SK-N-MC (cell line): ENCODE data around the gene SYPL2.

Source experiments
- DNase-seq: peaks from one replicate; pipeline ENCODE4 v3.0.0-alpha.2; 2011; ENCODE audit warnings: low read depth, low spot score
- H3K27ac ChIP-seq: fragments of 200-600 bp; sonication (generic); 2 replicates; pipeline ENCODE4 v1.5.1; 2016; ENCODE audit warnings: mixed run types
- H3K36me3 ChIP-seq: fragments of 200-600 bp; sonication (generic); 2 replicates; pipeline ENCODE4 v1.6.1; 2017; ENCODE audit warnings: antibody characterized with exemption, low read length, mixed read lengths; ENCODE audit not compliant: insufficient read depth
- H3K4me3 ChIP-seq: fragments of 200-600 bp; sonication (generic); 2 replicates; pipeline ENCODE4 v1.5.1; 2016
- H3K9ac ChIP-seq: fragments of 200-600 bp; sonication (generic); 2 replicates; pipeline ENCODE4 v1.8.0; 2017; ENCODE audit warnings: mixed run types, mixed read lengths; ENCODE audit not compliant: insufficient read length
- H3K9me3 ChIP-seq: fragments of 200-600 bp; sonication (generic); 2 replicates; pipeline ENCODE4 v1.6.1; 2017; ENCODE audit warnings: low read depth, mild to moderate bottlenecking, antibody characterized with exemption, low read length, moderate library complexity, mixed read lengths
- EZH2 ChIP-seq: fragments of 200-600 bp; sonication (generic); IDR thresholded peaks from one replicate; pipeline ENCODE4 v1.6.1; 2017; ENCODE audit warnings: antibody characterized with exemption
- FOXP2 ChIP-seq: optimal IDR thresholded peaks from 2 replicates; pipeline ENCODE3; 2011; ENCODE audit warnings: mild to moderate bottlenecking, moderate library complexity; ENCODE audit not compliant: insufficient read depth; ENCODE audit errors: extremely low read length, control extremely low read depth
- POLR2AphosphoS5 ChIP-seq: IDR thresholded peaks from 2 replicates; pipeline ENCODE4 v1.6.1; 2012; ENCODE audit warnings: mild to moderate bottlenecking, low read depth, low read length, borderline replicate concordance

Gene SYPL2

GRCh38 chr1:109509176-109510134 lies 43.1 kb downstream of the SYPL2 start, which contains the start of gene AMIGO1:
TSS of gene AMIGO1 (minus strand) at chr1:109509727. CDS start at chr1:109508912, 815 bp downstream.
- H3K27ac ChIP-seq = no peak within 1 kb of the TSS
- DNase-seq = no peak
- no peak for TF ChIP-seq FOXP2
- no peak for TF ChIP-seq POLR2AphosphoS5
- no peak for TF ChIP-seq EZH2
- peak within 1 kb of the TSS; percentile 80 for H3K4me3 ChIP-seq
- H3K9ac ChIP-seq = peak within 1 kb of the TSS; percentile 69
- no peaks in the 10 kb centered on the region for H3K9me3 ChIP-seq
- H3K36me3 ChIP-seq = no peaks in the 10 kb centered on the region

GRCh38 chr1:109513110-109513710 lies 46.9 kb downstream of the SYPL2 start:
- DNase-seq = no peak
- H3K27ac ChIP-seq = no peak overlapping the region
- H3K36me3 ChIP-seq = no peaks in the 10 kb centered on the region
- no peaks in the 10 kb centered on the region for H3K9me3 ChIP-seq
- no peak for TF ChIP-seq FOXP2
- no peak for TF ChIP-seq POLR2AphosphoS5
- no peak for TF ChIP-seq EZH2
- H3K9ac ChIP-seq = no peak overlapping the region
- no peak overlapping the region for H3K4me3 ChIP-seq

DNA sequence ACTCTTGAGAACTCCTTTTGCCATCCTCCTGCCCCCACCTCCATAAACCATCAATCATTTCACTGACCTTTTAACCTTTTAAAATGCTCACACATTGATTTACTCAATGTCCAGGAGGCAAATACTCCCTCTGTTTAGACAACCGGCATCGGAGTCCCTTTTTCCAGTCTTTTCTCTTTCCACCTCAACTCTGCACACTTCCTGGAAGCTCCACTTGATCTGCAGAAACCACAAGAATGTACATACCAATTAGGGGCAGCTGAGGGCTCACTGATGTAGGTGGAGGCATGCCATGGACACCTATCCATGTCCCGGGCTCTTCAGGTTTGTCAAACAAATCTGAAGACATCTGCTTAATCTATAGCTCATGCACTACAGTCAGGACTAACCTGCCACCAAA lies 48.5 kb downstream of the SYPL2 start:
- H3K9ac ChIP-seq = no peak overlapping the region
- H3K4me3 ChIP-seq = no peak overlapping the region
- no peak for DNase-seq
- H3K36me3 ChIP-seq = no peaks in the 10 kb centered on the region
- no peak overlapping the region for H3K27ac ChIP-seq
- no peak for TF ChIP-seq POLR2AphosphoS5
- H3K9me3 ChIP-seq = no peaks in the 10 kb centered on the region

- H3K27ac ChIP-seq = peak overlapping the region; percentile 82
- TF ChIP-seq FOXP2 (no peak), POLR2AphosphoS5 (no peak), EZH2 (no peak)
- no peaks in the 10 kb centered on the region for H3K36me3 ChIP-seq
- no peaks in the 10 kb centered on the region for H3K9me3 ChIP-seq
- peak overlapping the region; percentile 60 for H3K4me3 ChIP-seq
- no peak overlapping the region for H3K9ac ChIP-seq
- DNase-seq = peak; percentile 85
These were observed 50.5 kb downstream of the SYPL2 start for GRCh38 chr1:109516872-109517271.

DNA sequence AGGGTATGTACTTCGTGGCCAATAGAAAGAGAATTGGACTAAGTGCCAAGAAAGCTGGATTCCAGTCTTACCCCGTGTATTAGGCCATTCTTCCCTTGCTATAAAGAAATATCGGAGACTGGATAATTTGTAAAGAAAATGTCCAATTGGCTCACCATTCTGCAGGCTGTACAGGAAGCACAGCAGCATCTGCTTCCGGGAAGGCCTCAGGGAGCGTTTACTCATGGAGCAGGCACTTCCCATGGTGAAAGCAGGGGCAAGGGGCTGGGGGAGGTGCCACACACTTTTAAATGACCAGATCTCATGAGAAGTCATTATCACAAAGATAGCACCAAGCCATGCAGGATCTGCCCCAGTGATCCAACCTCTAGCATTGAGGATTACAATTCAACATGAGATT lies 51.0 kb downstream of the SYPL2 start:
- H3K4me3 ChIP-seq = peak overlapping the region; percentile 60
- TF ChIP-seq POLR2AphosphoS5 (no peak), FOXP2 (no peak), EZH2 (no peak)
- H3K36me3 ChIP-seq = no peaks in the 10 kb centered on the region
- H3K9me3 ChIP-seq = no peaks in the 10 kb centered on the region
- DNase-seq = no peak
- H3K27ac ChIP-seq = peak overlapping the region; percentile 82
- no peak overlapping the region for H3K9ac ChIP-seq

- Histone ChIP-seq H3K36me3 (no peaks in the 10 kb centered on the region), H3K9me3 (no peaks in the 10 kb centered on the region), H3K9ac (no peak overlapping the region), H3K27ac (no peak overlapping the region), H3K4me3 (no peak overlapping the region)
- DNase-seq = no peak
- TF ChIP-seq FOXP2 (no peak), POLR2AphosphoS5 (no peak), EZH2 (no peak)
These were observed 54.9 kb downstream of the SYPL2 start for GRCh38 chr1:109521002-109521951.

- no peak for DNase-seq
- TF ChIP-seq FOXP2 (no peak), POLR2AphosphoS5 (no peak), EZH2 (no peak)
- H3K36me3 ChIP-seq = no peaks in the 10 kb centered on the region
- no peaks in the 10 kb centered on the region for H3K9me3 ChIP-seq
- H3K27ac ChIP-seq = no peak overlapping the region
- H3K9ac ChIP-seq = no peak overlapping the region
- H3K4me3 ChIP-seq = no peak overlapping the region
These were observed 55.7 kb downstream of the SYPL2 start for GRCh38 chr1:109522026-109522425.

DNA sequence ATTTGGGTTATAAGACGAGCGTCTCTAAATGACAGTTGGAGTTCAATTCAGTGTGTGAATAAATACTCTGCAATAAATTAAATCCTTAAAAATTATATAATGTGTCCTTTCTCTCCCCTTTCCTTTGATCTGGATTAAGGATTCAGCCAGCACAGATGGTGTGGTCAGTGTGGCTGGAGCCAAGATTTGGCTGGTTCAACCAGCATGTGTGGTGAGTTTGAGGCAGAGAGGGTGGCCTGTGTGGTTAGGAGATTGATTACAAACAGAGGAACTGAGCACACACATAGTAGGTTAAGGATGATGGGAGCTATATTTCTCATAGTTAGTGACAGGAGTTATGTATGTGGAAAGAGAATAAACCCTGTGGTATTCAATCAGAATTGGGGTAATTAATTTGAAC lies 57.4 kb downstream of the SYPL2 start:
- Histone ChIP-seq H3K27ac (no peak overlapping the region), H3K9ac (no peak overlapping the region), H3K36me3 (no peaks in the 10 kb centered on the region), H3K9me3 (no peaks in the 10 kb centered on the region), H3K4me3 (no peak overlapping the region)
- TF ChIP-seq FOXP2 = no peak
- no peak for TF ChIP-seq EZH2
- DNase-seq = no peak
